ENCODE results near the gene FOLR3. TPM values are rescaled to one million over a fixed set of nuclear protein-coding genes. Genes with fewer than 3 reads are reported as not detected.
"Not testable (repeated sequence)": the region's sequence is repeated elsewhere in the genome, so short reads cannot be mapped to it uniquely, and the experiment has no call there.

FOLR3 gene
- total RNA-seq, 5 donors from 2014 or later (not counting 1 experiment from before 2014, with no cell fraction given) = not detected

DNA sequence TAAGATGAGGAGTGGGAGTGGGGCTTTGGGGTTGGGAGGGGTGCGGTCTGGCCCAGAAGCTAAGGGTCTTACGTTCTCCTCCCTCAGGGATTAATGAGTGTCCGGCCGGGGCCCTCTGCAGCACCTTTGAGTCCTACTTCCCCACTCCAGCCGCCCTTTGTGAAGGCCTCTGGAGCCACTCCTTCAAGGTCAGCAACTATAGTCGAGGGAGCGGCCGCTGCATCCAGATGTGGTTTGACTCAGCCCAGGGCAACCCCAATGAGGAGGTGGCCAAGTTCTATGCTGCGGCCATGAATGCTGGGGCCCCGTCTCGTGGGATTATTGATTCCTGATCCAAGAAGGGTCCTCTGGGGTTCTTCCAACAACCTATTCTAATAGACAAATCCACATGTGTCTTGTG, 4.0 kb downstream of the FOLR3 start:
- no peak overlapping the region for H3K27ac ChIP-seq (ENCODE audit: low read length)
- CTCF ChIA-PET = interaction anchor here in 1 of 2 donors (0.7 to 1.1 kb wide), 2 partner anchors 10 to 114 kb away, joined by 3 read pairs; no protein-coding TSS in a partner anchor
- H3K27me3 Mint-ChIP-seq = peaks cover 15 to 19% of the 10 kb centered on the region in 2 donors
- H3K4me3 Mint-ChIP-seq = no peak overlapping the region
- no peaks in the 10 kb centered on the region for H3K36me3 Mint-ChIP-seq
- ATAC-seq (replicated peaks in 1 of 4) = no peak
- H3K4me1 ChIP-seq (ENCODE audit: control insufficient read depth in 1 of 2, extremely low read depth in 1 of 2, insufficient read depth in 2 of 2, low read length in 2 of 2) = peaks cover 0 to 3% of the 10 kb centered on the region in 2 experiments
- H3K9me3 Mint-ChIP-seq = no peaks in the 10 kb centered on the region
- POLR2A ChIA-PET = no interaction called here
- H3K27ac Mint-ChIP-seq = no peak overlapping the region
- H3K4me3 ChIP-seq (ENCODE audit: control insufficient read depth in 1 of 2, extremely low read depth in 1 of 2, low read length in 1 of 2) = no peak overlapping the region
- no peaks in the 10 kb centered on the region for H3K36me3 ChIP-seq (ENCODE audit: control insufficient read depth in 2 of 2, extremely low read depth in 1 of 2, insufficient read depth in 1 of 2, low read length in 1 of 2)
- 94% methylated on average over 3 of the region's 11 CpGs for WGBS (ENCODE audit: insufficient coverage)
- H3K4me1 Mint-ChIP-seq = peaks cover 4 to 14% (median 10%) of the 10 kb centered on the region in 3 donors
- DNase-seq = no peak
- no peaks in the 10 kb centered on the region for H3K9me3 ChIP-seq
- peaks cover 0 to 4% of the 10 kb centered on the region in 2 experiments for H3K27me3 ChIP-seq (replicated peaks in 1 of 2; ENCODE audit: control insufficient read depth in 2 of 2, extremely low read depth in 1 of 2, insufficient read depth in 2 of 2, low read length in 1 of 2)

DNA sequence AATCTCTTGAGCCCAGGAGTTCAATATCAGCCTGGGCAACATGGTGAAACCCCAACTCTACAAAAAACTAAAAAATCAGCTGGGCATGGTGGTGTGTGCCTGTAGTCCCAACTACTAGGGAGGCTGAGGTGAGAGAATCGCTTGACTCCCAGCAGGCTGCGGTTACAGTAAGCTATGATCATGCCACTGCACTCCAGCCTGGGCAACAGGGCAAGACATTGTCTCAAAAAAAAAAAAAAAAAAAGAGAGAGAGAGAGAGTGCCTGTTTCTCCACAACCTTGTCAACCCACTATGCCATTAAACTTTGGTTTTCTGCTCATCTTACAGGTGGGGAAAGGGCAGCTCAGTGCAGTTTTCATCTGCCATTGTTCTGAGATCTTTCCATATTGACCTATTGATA, 5.1 kb downstream of the FOLR3 start:
- CTCF ChIA-PET = interaction anchor here (0.5 to 1.3 kb wide), 4 partner anchors 44 to 232 kb away, joined by 3 to 5 read pairs (median 4); no protein-coding TSS in a partner anchor

DNA sequence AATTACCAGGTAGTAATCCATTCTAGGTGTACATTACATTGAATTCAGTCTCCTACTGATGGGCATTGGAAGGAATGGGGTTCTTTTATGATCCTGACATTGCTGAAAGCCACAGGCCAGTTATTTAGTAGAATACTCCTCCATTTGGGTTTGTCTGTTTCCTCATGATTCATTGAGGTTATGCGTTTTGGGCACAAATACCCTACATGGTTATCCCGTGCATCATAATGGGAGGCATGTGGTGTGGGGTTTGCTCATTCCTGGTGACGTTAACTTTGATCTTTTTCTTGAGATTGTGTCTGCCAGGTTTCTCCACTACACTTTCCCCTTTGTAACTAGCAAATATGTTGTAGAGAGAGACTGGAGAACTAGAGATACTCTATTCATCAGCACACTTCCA, 5.5 kb downstream of the FOLR3 start:
- Mint-ChIP-seq H3K9me3 (no peaks in the 10 kb centered on the region), H3K4me1 (peaks cover 4 to 14% (median 10%) of the 10 kb centered on the region in 3 donors), H3K4me3 (no peak overlapping the region), H3K27me3 (peaks cover 15% of the 10 kb centered on the region in 2 donors), H3K36me3 (no peaks in the 10 kb centered on the region), H3K27ac (peak overlapping the region in 1 of 2 donors; percentile 11)
- Histone ChIP-seq H3K27ac (ENCODE audit: low read length) (no peak overlapping the region), H3K4me3 (ENCODE audit: control insufficient read depth in 1 of 2, extremely low read depth in 1 of 2, low read length in 1 of 2) (no peak overlapping the region), H3K4me1 (ENCODE audit: control insufficient read depth in 1 of 2, extremely low read depth in 1 of 2, insufficient read depth in 2 of 2, low read length in 2 of 2) (peaks cover 0 to 3% of the 10 kb centered on the region in 2 experiments), H3K9me3 (no peaks in the 10 kb centered on the region), H3K27me3 (replicated peaks in 1 of 2; ENCODE audit: control insufficient read depth in 2 of 2, extremely low read depth in 1 of 2, insufficient read depth in 2 of 2, low read length in 1 of 2) (peaks cover 0 to 8% of the 10 kb centered on the region in 2 experiments), H3K36me3 (ENCODE audit: control insufficient read depth in 2 of 2, extremely low read depth in 1 of 2, insufficient read depth in 1 of 2, low read length in 1 of 2) (no peaks in the 10 kb centered on the region)
- POLR2A ChIA-PET = no interaction called here
- CTCF ChIA-PET = interaction anchor here in 1 of 2 donors (0.5 to 1.3 kb wide), 2 partner anchors 116 to 206 kb away, joined by 4 to 5 read pairs; no protein-coding TSS in a partner anchor
- WGBS (ENCODE audit: insufficient coverage) = no CpG with 5 or more reads among the region's 3 CpGs
- no peak for DNase-seq
- ATAC-seq (replicated peaks in 1 of 4) = peak in 3 of 4 experiments; percentile 21 to 47 (median 25)

More for the DNA sequence above, 5.1 kb downstream of the FOLR3 start:
- peaks cover 0 to 3% of the 10 kb centered on the region in 2 experiments for H3K4me1 ChIP-seq (ENCODE audit: control insufficient read depth in 1 of 2, extremely low read depth in 1 of 2, insufficient read depth in 2 of 2, low read length in 2 of 2)
- WGBS (ENCODE audit: insufficient coverage) = 92% methylated on average over 2 of the region's 2 CpGs
- ATAC-seq (replicated peaks in 1 of 4) (no peak), DNase-seq (no peak)
- H3K27ac ChIP-seq (ENCODE audit: low read length) = no peak overlapping the region
- Mint-ChIP-seq H3K36me3 (no peaks in the 10 kb centered on the region), H3K27me3 (peaks cover 15% of the 10 kb centered on the region in 2 donors), H3K4me1 (peaks cover 4 to 14% (median 10%) of the 10 kb centered on the region in 3 donors), H3K9me3 (no peaks in the 10 kb centered on the region), H3K4me3 (no peak overlapping the region), H3K27ac (peak overlapping the region in 1 of 2 donors; percentile 11)
- H3K9me3 ChIP-seq = no peaks in the 10 kb centered on the region
- H3K36me3 ChIP-seq (ENCODE audit: control insufficient read depth in 2 of 2, extremely low read depth in 1 of 2, insufficient read depth in 1 of 2, low read length in 1 of 2) = no peaks in the 10 kb centered on the region
- H3K4me3 ChIP-seq (ENCODE audit: control insufficient read depth in 1 of 2, extremely low read depth in 1 of 2, low read length in 1 of 2) = no peak overlapping the region
- peaks cover 0 to 8% of the 10 kb centered on the region in 2 experiments for H3K27me3 ChIP-seq (replicated peaks in 1 of 2; ENCODE audit: control insufficient read depth in 2 of 2, extremely low read depth in 1 of 2, insufficient read depth in 2 of 2, low read length in 1 of 2)
- POLR2A ChIA-PET = no interaction called here

DNA sequence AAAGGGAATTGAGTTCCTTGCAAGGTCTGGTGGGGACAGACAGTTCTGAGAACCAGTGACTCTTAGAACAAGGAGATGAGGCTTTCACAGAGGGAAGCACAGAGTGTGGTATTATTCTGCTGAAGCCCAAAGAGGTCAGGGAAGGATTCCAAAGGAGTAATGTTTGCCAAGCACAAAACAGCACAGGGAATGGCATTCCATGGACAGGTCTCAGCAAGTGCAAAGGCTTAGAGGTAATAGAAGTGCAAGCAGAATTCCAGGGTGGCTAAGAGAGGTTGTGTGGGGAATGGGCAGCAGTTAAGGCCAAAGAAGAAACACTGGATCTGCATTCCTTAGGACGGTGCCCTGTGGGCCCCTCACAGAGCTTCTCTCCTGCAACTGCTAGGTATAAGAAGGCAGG, 6.6 kb downstream of the FOLR3 start:
- H3K27me3 Mint-ChIP-seq = peaks cover 15% of the 10 kb centered on the region in 2 donors
- H3K9me3 Mint-ChIP-seq; H3K27me3 ChIP-seq (replicated peaks in 1 of 2; ENCODE audit: control insufficient read depth in 2 of 2, extremely low read depth in 1 of 2, insufficient read depth in 2 of 2, low read length in 1 of 2); H3K9me3 ChIP-seq; H3K27ac ChIP-seq (ENCODE audit: low read length); DNase-seq; POLR2A ChIA-PET; H3K36me3 Mint-ChIP-seq; H3K4me1 ChIP-seq (ENCODE audit: control insufficient read depth in 1 of 2, extremely low read depth in 1 of 2, insufficient read depth in 2 of 2, low read length in 2 of 2); H3K36me3 ChIP-seq (ENCODE audit: control insufficient read depth in 2 of 2, extremely low read depth in 1 of 2, insufficient read depth in 1 of 2, low read length in 1 of 2); H3K4me3 ChIP-seq (ENCODE audit: control insufficient read depth in 1 of 2, extremely low read depth in 1 of 2, low read length in 1 of 2); H3K27ac Mint-ChIP-seq; ATAC-seq (replicated peaks in 1 of 4); H3K4me3 Mint-ChIP-seq: not testable (repeated sequence)
- WGBS (ENCODE audit: insufficient coverage) = no CpG with 5 or more reads among the region's 1 CpG
- peaks cover 4 to 14% (median 10%) of the 10 kb centered on the region in 3 donors for H3K4me1 Mint-ChIP-seq
- CTCF ChIA-PET = interaction anchor here in 1 of 2 donors (1.3 kb wide), 1 partner anchor 117 kb away, joined by 5 read pairs; no protein-coding TSS in a partner anchor

DNA sequence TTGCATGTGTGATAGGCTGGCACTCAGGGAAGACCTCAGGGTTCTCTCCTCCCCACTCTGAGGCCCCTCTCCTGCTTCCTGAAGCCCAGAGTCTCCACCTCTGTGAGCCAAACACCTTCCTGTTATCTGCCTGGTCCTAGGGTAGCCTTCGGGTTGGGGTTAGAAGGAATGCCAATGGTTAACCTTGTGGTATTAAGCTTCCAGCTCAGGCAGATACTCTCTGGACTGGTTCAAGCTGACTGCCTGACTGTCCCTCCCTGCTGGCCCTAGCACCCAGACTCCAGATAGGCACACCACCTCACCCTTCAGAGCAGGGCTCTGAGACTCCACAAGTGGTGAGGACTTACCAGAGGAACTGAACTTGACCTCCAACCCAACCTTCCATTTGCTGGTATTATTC, 7.0 kb downstream of the FOLR3 start:
- H3K9me3 ChIP-seq; DNase-seq; POLR2A ChIA-PET; H3K27ac ChIP-seq (ENCODE audit: low read length); H3K4me3 Mint-ChIP-seq; H3K4me1 ChIP-seq (ENCODE audit: control insufficient read depth in 1 of 2, extremely low read depth in 1 of 2, insufficient read depth in 2 of 2, low read length in 2 of 2); H3K27ac Mint-ChIP-seq; H3K9me3 Mint-ChIP-seq; H3K36me3 ChIP-seq (ENCODE audit: control insufficient read depth in 2 of 2, extremely low read depth in 1 of 2, insufficient read depth in 1 of 2, low read length in 1 of 2); ATAC-seq (replicated peaks in 1 of 4); H3K36me3 Mint-ChIP-seq; H3K27me3 ChIP-seq (replicated peaks in 1 of 2; ENCODE audit: control insufficient read depth in 2 of 2, extremely low read depth in 1 of 2, insufficient read depth in 2 of 2, low read length in 1 of 2); H3K4me3 ChIP-seq (ENCODE audit: control insufficient read depth in 1 of 2, extremely low read depth in 1 of 2, low read length in 1 of 2): not testable (repeated sequence)
- no CpG with 5 or more reads among the region's 1 CpG for WGBS (ENCODE audit: insufficient coverage)
- Mint-ChIP-seq H3K4me1 (peaks cover 4 to 14% (median 10%) of the 10 kb centered on the region in 3 donors), H3K27me3 (peaks cover 15% of the 10 kb centered on the region in 2 donors)
- CTCF ChIA-PET = interaction anchor here in 1 of 2 donors (3.0 kb wide), 1 partner anchor 165 kb away, joined by 22 read pairs; no protein-coding TSS in a partner anchor

DNA sequence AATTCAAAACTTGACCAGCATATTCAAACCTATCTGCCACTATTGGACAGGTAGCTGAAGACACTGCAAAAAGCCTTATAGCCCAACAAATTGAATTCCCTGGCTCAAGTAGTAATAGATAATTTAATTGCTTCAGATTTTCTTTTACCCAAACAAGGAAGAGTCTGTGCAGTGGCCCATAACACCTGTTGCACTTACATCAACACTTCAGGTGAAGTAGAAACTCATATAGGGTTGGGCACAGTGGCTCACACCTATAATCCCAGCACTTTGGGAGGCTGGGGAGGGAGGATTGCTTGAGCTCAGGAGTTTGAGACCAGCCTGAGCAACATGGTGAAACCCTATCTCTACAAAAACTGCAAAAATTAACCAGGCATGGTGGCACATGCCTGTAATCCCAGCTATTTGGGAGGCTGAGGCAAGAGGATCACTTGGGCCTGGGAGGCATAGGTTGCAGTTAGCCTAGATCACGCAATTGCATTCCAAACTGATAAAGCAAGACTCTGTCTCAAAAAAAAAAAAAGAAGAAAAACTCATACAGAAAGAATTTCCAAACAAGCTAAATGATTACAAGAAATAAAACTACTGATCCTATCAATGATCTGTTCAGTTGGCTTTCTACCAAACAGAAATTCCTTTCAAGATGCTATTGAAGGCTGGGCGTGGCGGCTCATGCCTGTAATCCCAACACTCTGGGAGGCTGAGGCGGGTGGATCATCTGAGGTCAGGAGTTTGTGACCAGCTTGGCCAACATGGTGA, 9.5 kb downstream of the FOLR3 start:
- peaks cover 0 to 3% of the 10 kb centered on the region in 2 experiments for H3K4me1 ChIP-seq (ENCODE audit: control insufficient read depth in 1 of 2, extremely low read depth in 1 of 2, insufficient read depth in 2 of 2, low read length in 2 of 2)
- Mint-ChIP-seq H3K4me3 (no peak overlapping the region), H3K27ac (no peak overlapping the region), H3K36me3 (no peaks in the 10 kb centered on the region), H3K9me3 (no peaks in the 10 kb centered on the region), H3K4me1 (peaks cover 4 to 14% (median 10%) of the 10 kb centered on the region in 3 donors), H3K27me3 (peaks cover 12 to 15% of the 10 kb centered on the region in 2 donors)
- ChIA-PET POLR2A (interaction anchor here (0.6 to 0.8 kb wide), 2 partner anchors 67 to 168 kb away, joined by 3 read pairs; no protein-coding TSS in a partner anchor), CTCF (interaction anchor here (0.6 to 3.0 kb wide), 12 partner anchors 26 to 286 kb away, joined by 3 to 31 read pairs (median 5); partner anchors contain the start of gene ANAPC15 (in 1 of the 2))
- ATAC-seq (replicated peaks in 1 of 4) = no peak
- peaks cover 0 to 4% of the 10 kb centered on the region in 2 experiments for H3K27me3 ChIP-seq (replicated peaks in 1 of 2; ENCODE audit: control insufficient read depth in 2 of 2, extremely low read depth in 1 of 2, insufficient read depth in 2 of 2, low read length in 1 of 2)
- no peaks in the 10 kb centered on the region for H3K36me3 ChIP-seq (ENCODE audit: control insufficient read depth in 2 of 2, extremely low read depth in 1 of 2, insufficient read depth in 1 of 2, low read length in 1 of 2)
- H3K4me3 ChIP-seq (ENCODE audit: control insufficient read depth in 1 of 2, extremely low read depth in 1 of 2, low read length in 1 of 2) = no peak overlapping the region
- no peaks in the 10 kb centered on the region for H3K9me3 ChIP-seq
- no peak overlapping the region for H3K27ac ChIP-seq (ENCODE audit: low read length)
- WGBS (ENCODE audit: insufficient coverage) = no CpG with 5 or more reads among the region's 4 CpGs
- no peak for DNase-seq
